GM12874 (cell line): ENCODE results near the gene TFG.

Source experiments
- CTCF ChIP-seq: IDR thresholded peaks from 2 replicates; pipeline ENCODE4 v1.5.1; 2011; ENCODE audit warnings: low read depth, mild to moderate bottlenecking, control low read depth, low read length, moderate library complexity; ENCODE audit not compliant: insufficient read depth

Gene TFG

GRCh38 chr3:100760377-100760776, 51.1 kb downstream of the TFG start:
- no peak for TF ChIP-seq CTCF

- TF ChIP-seq CTCF, result peak; percentile 52
These were observed 52.1 kb downstream of the TFG start for GRCh38 chr3:100761211-100761942.

GRCh38 chr3:100761951-100762350, 52.7 kb downstream of the TFG start:
- TF ChIP-seq CTCF, result no peak

- TF ChIP-seq CTCF, result no peak
These were observed 56.2 kb downstream of the TFG start for GRCh38 chr3:100765437-100765975.

GRCh38 chr3:100766069-100766468, 56.8 kb downstream of the TFG start:
- TF ChIP-seq CTCF, result no peak

- TF ChIP-seq CTCF, result no peak
These were observed 60.4 kb downstream of the TFG start for GRCh38 chr3:100769693-100770092.

- TF ChIP-seq CTCF, result no peak
These were observed 65.9 kb downstream of the TFG start for GRCh38 chr3:100775226-100775625.
